GM12872 (cell line): ENCODE data around the gene CELF2.

Source experiments
- CTCF ChIP-seq: IDR thresholded peaks from 3 replicates; pipeline ENCODE4 v1.5.1; 2011; ENCODE audit warnings: low read depth, mild to moderate bottlenecking, low read length, moderate library complexity; ENCODE audit not compliant: insufficient read depth

CELF2 gene

GRCh38 chr10:11282661-11283060 lies 265.0 kb downstream of the CELF2 start:
- no peak for TF ChIP-seq CTCF

GRCh38 chr10:11284291-11285085 lies 266.8 kb downstream of the CELF2 start:
- TF ChIP-seq CTCF, result no peak

GRCh38 chr10:11285171-11285570 lies 267.5 kb downstream of the CELF2 start:
- no peak for TF ChIP-seq CTCF

GRCh38 chr10:11286261-11286852 lies 268.7 kb downstream of the CELF2 start:
- TF ChIP-seq CTCF, result no peak

GRCh38 chr10:11288302-11288701 lies 270.6 kb downstream of the CELF2 start:
- no peak for TF ChIP-seq CTCF

GRCh38 chr10:11290156-11290890 lies 272.7 kb downstream of the CELF2 start:
- no peak for TF ChIP-seq CTCF

- no peak for TF ChIP-seq CTCF
Measured at GRCh38 chr10:11292576-11293302, 275.1 kb downstream of the CELF2 start.
